PC-3 (cell line): ENCODE results near the gene IER3IP1. TPM values are rescaled to one million over a fixed set of nuclear protein-coding genes. Genes with fewer than 3 reads are reported as not detected.

ENCODE experiments used
- ATAC-seq: fragments of 200-7000 bp; cut with Tn5 transposase; 2 replicates; pipeline ENCODE4 v1.9.1; 2020; ENCODE audit warnings: mild to moderate bottlenecking, moderate library complexity
- BruUV-seq: library from RNA; stranded (reverse); fragments of 400-500 nt; replicated peaks from 2 replicates; lab custom pipeline; 2021; lab: Mats Ljungman, UMichigan
- CTCF ChIA-PET: fragments of 300-600 bp; sonication (Branson Sonifier 250); formaldehyde crosslinking; loops from one replicate; lab custom pipeline; 2022; ENCODE audit warnings: antibody characterized with exemption; lab: Charles Lee
- POLR2A ChIA-PET: fragments of 300-600 bp; sonication (Branson Sonifier 250); formaldehyde crosslinking; loops from one replicate; lab custom pipeline; 2022; ENCODE audit warnings: antibody characterized with exemption; ENCODE audit not compliant: unreplicated experiment; lab: Charles Lee
- DNase-seq: peaks from one replicate; pipeline ENCODE4 v3.0.0-alpha.2; 2015
- H2AFZ ChIP-seq: fragments of 300-600 bp; sonication (generic); 2 replicates; pipeline ENCODE4 v1.6.0; 2016; ENCODE audit warnings: antibody characterized with exemption, low read length
- H3F3A ChIP-seq: fragments of 300-600 bp; sonication (generic); one replicate; pipeline ENCODE4 v1.6.0; 2017; ENCODE audit warnings: antibody characterized with exemption, low read length, control low read depth, mild to moderate bottlenecking; ENCODE audit not compliant: unreplicated experiment
- H3K27ac ChIP-seq: fragments of 300-600 bp; sonication (generic); 2 replicates; pipeline ENCODE4 v1.5.1; 2016; ENCODE audit warnings: mild to moderate bottlenecking, low read length
- H3K27me3 ChIP-seq: fragments of 300-600 bp; sonication (generic); 2 replicates; pipeline ENCODE4 v1.6.1; 2016; ENCODE audit warnings: low read length, mixed read lengths
- H3K36me3 ChIP-seq: fragments of 300-600 bp; sonication (generic); 2 replicates; pipeline ENCODE4 v1.6.1; 2016; ENCODE audit warnings: low read depth, mixed run types, low read length, mixed read lengths
- H3K4me1 ChIP-seq: fragments of 300-600 bp; sonication (generic); 2 replicates; pipeline ENCODE4 v1.5.1; 2016; ENCODE audit warnings: low read length; ENCODE audit not compliant: insufficient read depth
- H3K4me2 ChIP-seq: fragments of 300-600 bp; sonication (generic); 2 replicates; pipeline ENCODE4 v1.6.0; 2016; ENCODE audit warnings: low read length
- H3K4me3 ChIP-seq: fragments of 300-600 bp; sonication (generic); 2 replicates; pipeline ENCODE4 v1.5.1; 2016; ENCODE audit warnings: mild to moderate bottlenecking, low read length, mixed read lengths
- H3K79me2 ChIP-seq: fragments of 300-600 bp; sonication (generic); 2 replicates; pipeline ENCODE4 v1.6.1; 2017; ENCODE audit warnings: low read length, mixed read lengths
- H3K9ac ChIP-seq: fragments of 300-600 bp; sonication (generic); 2 replicates; pipeline ENCODE4 v1.6.0; 2016; ENCODE audit warnings: mild to moderate bottlenecking, low read length
- H3K9me2 ChIP-seq: fragments of 300-600 bp; sonication (generic); replicated peaks from 2 replicates; pipeline ENCODE4 v1.6.1; 2016; ENCODE audit warnings: mixed run types, low read length, mixed read lengths
- H3K9me3 ChIP-seq: fragments of 300-600 bp; sonication (generic); 2 replicates; pipeline ENCODE4 v1.6.1; 2016; ENCODE audit warnings: low read length, mixed read lengths
- H4K20me1 ChIP-seq: fragments of 300-600 bp; sonication (generic); 2 replicates; pipeline ENCODE4 v1.6.1; 2016; ENCODE audit warnings: low read length, mixed read lengths
- EZH2 ChIP-seq: fragments of 300-600 bp; sonication (generic); IDR thresholded peaks from one replicate; pipeline ENCODE4 v1.6.1; 2017; ENCODE audit warnings: antibody characterized with exemption, mild to moderate bottlenecking, low read length; ENCODE audit not compliant: unreplicated experiment
- EZH2phosphoT487 ChIP-seq: fragments of 300-600 bp; sonication (generic); IDR thresholded peaks from 2 replicates; pipeline ENCODE4 v1.6.1; 2018; ENCODE audit warnings: mild to moderate bottlenecking, antibody characterized with exemption, low read length, borderline replicate concordance
- intact Hi-C: fragments of 100-400 bp; cut with micrococcal nuclease; formaldehyde crosslinking; loops from 2 replicates; pipeline ENCODE4 v1.9.0; 2023
- total RNA-seq: library from RNA; depleted of rRNA; stranded (reverse); fragments of >200 nt; gene quantifications from 2 replicates; pipeline ENCODE4 v1.2.3, GENCODE V29; 2014
- TF ChIP-seq, protein P1 (sequence below): fragments of 300-600 bp; sonication (generic); conservative IDR thresholded peaks from 2 replicates; pipeline ENCODE4 v1.5.1; 2017; ENCODE audit warnings: antibody characterized with exemption, low read depth, mild to moderate bottlenecking, low read length

The IER3IP1 gene
- total RNA-seq, 1 experiment from 2014 or later: 23.2 TPM

GRCh38 chr18:47168913-47169312, 7.3 kb downstream of the IER3IP1 start:
- no peaks in the 10 kb centered on the region for H4K20me1 ChIP-seq
- POLR2A ChIA-PET: no interaction called here
- no peaks in the 10 kb centered on the region for H3K9me3 ChIP-seq
- H3K27me3 ChIP-seq: no peaks in the 10 kb centered on the region
- H3K27ac ChIP-seq: no peak overlapping the region
- intact Hi-C loops: no loop called here
- ATAC-seq (no peak), DNase-seq (no peak)
- no peaks in the 10 kb centered on the region for H3F3A ChIP-seq
- H3K36me3 ChIP-seq: no peaks in the 10 kb centered on the region
- H3K79me2 ChIP-seq: peaks cover 56% of the 10 kb centered on the region
- BruUV-seq: no TSS peak
- no peak overlapping the region for H3K4me3 ChIP-seq
- no peak overlapping the region for H3K4me2 ChIP-seq
- no peaks in the 10 kb centered on the region for H3K9me2 ChIP-seq
- TF ChIP-seq EZH2: no peak
- no peak for TF ChIP-seq EZH2phosphoT487
- TF ChIP-seq, protein P1, sequence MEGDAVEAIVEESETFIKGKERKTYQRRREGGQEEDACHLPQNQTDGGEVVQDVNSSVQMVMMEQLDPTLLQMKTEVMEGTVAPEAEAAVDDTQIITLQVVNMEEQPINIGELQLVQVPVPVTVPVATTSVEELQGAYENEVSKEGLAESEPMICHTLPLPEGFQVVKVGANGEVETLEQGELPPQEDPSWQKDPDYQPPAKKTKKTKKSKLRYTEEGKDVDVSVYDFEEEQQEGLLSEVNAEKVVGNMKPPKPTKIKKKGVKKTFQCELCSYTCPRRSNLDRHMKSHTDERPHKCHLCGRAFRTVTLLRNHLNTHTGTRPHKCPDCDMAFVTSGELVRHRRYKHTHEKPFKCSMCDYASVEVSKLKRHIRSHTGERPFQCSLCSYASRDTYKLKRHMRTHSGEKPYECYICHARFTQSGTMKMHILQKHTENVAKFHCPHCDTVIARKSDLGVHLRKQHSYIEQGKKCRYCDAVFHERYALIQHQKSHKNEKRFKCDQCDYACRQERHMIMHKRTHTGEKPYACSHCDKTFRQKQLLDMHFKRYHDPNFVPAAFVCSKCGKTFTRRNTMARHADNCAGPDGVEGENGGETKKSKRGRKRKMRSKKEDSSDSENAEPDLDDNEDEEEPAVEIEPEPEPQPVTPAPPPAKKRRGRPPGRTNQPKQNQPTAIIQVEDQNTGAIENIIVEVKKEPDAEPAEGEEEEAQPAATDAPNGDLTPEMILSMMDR: no peak
- CTCF ChIA-PET: no interaction called here
- H3K4me1 ChIP-seq: peaks cover 5% of the 10 kb centered on the region; the same call in 1 of the 2 replicates
- H2AFZ ChIP-seq: no peak overlapping the region
- no peak overlapping the region for H3K9ac ChIP-seq

DNA sequence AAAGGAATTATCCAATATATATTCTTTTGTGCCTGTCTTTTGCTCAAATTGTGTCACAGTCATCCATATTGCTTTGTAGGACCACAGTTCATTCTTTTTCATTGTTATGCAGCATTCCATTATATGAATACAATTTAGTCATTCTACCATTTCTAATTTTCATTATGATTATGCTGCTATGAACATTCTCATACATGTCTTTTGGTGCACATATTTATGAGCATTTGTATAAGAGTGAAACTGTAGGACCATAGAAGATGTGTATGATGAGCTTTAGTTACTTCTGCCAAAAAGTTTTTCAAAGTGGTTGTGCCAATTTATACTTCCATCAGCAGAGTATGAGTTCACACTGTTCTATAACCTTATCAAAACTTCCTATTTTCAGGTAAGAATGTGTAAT, 7.7 kb downstream of the IER3IP1 start:
- H3K9me2 ChIP-seq: no peaks in the 10 kb centered on the region
- ATAC-seq (no peak), DNase-seq (no peak)
- H3K9ac ChIP-seq: no peak overlapping the region
- no TSS peak for BruUV-seq
- peaks cover 5% of the 10 kb centered on the region; the same call in 1 of the 2 replicates for H3K4me1 ChIP-seq
- H3K27me3 ChIP-seq: no peaks in the 10 kb centered on the region
- ChIA-PET CTCF (no interaction called here), POLR2A (no interaction called here)
- H3K79me2 ChIP-seq: peaks cover 52% of the 10 kb centered on the region
- H3K9me3 ChIP-seq: no peaks in the 10 kb centered on the region
- TF ChIP-seq, protein P1: no peak
- TF ChIP-seq EZH2 (no peak), EZH2phosphoT487 (no peak)
- no peak overlapping the region for H2AFZ ChIP-seq
- no peak overlapping the region for H3K27ac ChIP-seq
- no peaks in the 10 kb centered on the region for H3K36me3 ChIP-seq
- H4K20me1 ChIP-seq: no peaks in the 10 kb centered on the region
- intact Hi-C loops: no loop called here
- H3K4me3 ChIP-seq: no peak overlapping the region
- no peaks in the 10 kb centered on the region for H3F3A ChIP-seq
- H3K4me2 ChIP-seq: no peak overlapping the region

- no peaks in the 10 kb centered on the region for H3K27me3 ChIP-seq
- peaks cover 5% of the 10 kb centered on the region; the same call in 1 of the 2 replicates for H3K4me1 ChIP-seq
- no peak for TF ChIP-seq EZH2phosphoT487
- TF ChIP-seq, protein P1: no peak
- TF ChIP-seq EZH2: no peak
- H3K36me3 ChIP-seq: no peaks in the 10 kb centered on the region
- ChIA-PET CTCF (no interaction called here), POLR2A (no interaction called here)
- H3K9ac ChIP-seq: no peak overlapping the region
- no peaks in the 10 kb centered on the region for H3K9me2 ChIP-seq
- intact Hi-C loops: no loop called here
- no peak for DNase-seq
- BruUV-seq: no TSS peak
- H4K20me1 ChIP-seq: no peaks in the 10 kb centered on the region
- H3K79me2 ChIP-seq: peaks cover 54% of the 10 kb centered on the region
- no peak overlapping the region for H2AFZ ChIP-seq
- no peak overlapping the region for H3K27ac ChIP-seq
- H3K4me3 ChIP-seq: no peak overlapping the region
- no peak overlapping the region for H3K4me2 ChIP-seq
- no peaks in the 10 kb centered on the region for H3K9me3 ChIP-seq
- H3F3A ChIP-seq: no peaks in the 10 kb centered on the region
- ATAC-seq: no peak
Observed at GRCh38 chr18:47166294-47166693, 9.9 kb downstream of the IER3IP1 start.
